ENCODE data around the gene C17orf58.

DNA sequence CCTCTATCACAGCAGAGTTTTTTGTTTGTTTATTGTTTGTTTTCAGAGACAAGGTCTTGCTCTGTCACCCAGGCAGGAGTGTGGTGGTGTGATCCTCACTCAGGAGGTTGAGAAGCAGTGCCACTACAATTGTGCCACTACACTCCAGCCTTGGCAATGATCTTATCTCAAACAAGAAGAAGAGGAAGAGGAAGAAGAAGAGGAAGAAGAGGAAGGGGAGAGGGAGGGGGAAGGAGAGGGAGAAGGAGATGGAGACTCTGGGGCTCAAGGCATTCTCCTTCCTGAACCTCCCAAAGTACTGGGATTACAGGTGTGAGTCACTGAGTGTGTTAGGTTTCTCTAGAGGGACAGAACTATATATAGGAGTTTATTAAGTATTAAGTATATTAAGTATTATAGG is 17.1 kb upstream of the C17orf58 start:
- TF ChIP-seq, protein P1, sequence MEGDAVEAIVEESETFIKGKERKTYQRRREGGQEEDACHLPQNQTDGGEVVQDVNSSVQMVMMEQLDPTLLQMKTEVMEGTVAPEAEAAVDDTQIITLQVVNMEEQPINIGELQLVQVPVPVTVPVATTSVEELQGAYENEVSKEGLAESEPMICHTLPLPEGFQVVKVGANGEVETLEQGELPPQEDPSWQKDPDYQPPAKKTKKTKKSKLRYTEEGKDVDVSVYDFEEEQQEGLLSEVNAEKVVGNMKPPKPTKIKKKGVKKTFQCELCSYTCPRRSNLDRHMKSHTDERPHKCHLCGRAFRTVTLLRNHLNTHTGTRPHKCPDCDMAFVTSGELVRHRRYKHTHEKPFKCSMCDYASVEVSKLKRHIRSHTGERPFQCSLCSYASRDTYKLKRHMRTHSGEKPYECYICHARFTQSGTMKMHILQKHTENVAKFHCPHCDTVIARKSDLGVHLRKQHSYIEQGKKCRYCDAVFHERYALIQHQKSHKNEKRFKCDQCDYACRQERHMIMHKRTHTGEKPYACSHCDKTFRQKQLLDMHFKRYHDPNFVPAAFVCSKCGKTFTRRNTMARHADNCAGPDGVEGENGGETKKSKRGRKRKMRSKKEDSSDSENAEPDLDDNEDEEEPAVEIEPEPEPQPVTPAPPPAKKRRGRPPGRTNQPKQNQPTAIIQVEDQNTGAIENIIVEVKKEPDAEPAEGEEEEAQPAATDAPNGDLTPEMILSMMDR (IDR thresholded peaks at IDR 0.05), result no peak
- no peak for TF ChIP-seq REST (IDR thresholded peaks at IDR 0.05; ENCODE audit: insufficient read depth in 1 of 2, low read depth in 2 of 2, low read length in 1 of 2)
- no peak for TF ChIP-seq POLR2AphosphoS5 (IDR thresholded peaks at IDR 0.05; ENCODE audit: low read depth, low read length)

Measured in Panc1 (cell line).